Fibroblast of upper back skin (primary cell): Measurements from ENCODE around the gene COL26A1.
"Not testable (repeated sequence)": the region's sequence is repeated elsewhere in the genome, so short reads cannot be mapped to it uniquely, and the experiment has no call there.

ENCODE experiments used
- DNase-seq: peaks from one replicate; pipeline ENCODE4 v3.0.0-alpha.2; 2013

COL26A1 gene

GRCh38 chr7:101453617-101454016 lies 90.9 kb downstream of the COL26A1 start:
- DNase-seq, result peak; percentile 29

GRCh38 chr7:101457001-101457750 lies 94.5 kb downstream of the COL26A1 start:
- no peak for DNase-seq

GRCh38 chr7:101465131-101465530 lies 102.5 kb downstream of the COL26A1 start:
- no peak for DNase-seq

- no peak for DNase-seq
Measured at GRCh38 chr7:101465576-101466196, 103.0 kb downstream of the COL26A1 start.

- no peak for DNase-seq
Measured at GRCh38 chr7:101466871-101467270, 104.2 kb downstream of the COL26A1 start.

GRCh38 chr7:101468546-101469275 lies 106.0 kb downstream of the COL26A1 start:
- no peak for DNase-seq

- no peak for DNase-seq
Measured at GRCh38 chr7:101470668-101471487, 108.2 kb downstream of the COL26A1 start.

GRCh38 chr7:101474178-101474577 lies 111.5 kb downstream of the COL26A1 start:
- no peak for DNase-seq

- DNase-seq, result not testable (repeated sequence)
Measured at GRCh38 chr7:101475691-101476090, 113.0 kb downstream of the COL26A1 start.

GRCh38 chr7:101479217-101479616 lies 116.5 kb downstream of the COL26A1 start:
- DNase-seq, result no peak

GRCh38 chr7:101486056-101486432 lies 123.4 kb downstream of the COL26A1 start:
- not testable (repeated sequence) for DNase-seq

GRCh38 chr7:101486433-101487104 lies 123.9 kb downstream of the COL26A1 start:
- DNase-seq, result peak; percentile 51

GRCh38 chr7:101487105-101487458 lies 124.4 kb downstream of the COL26A1 start:
- no peak for DNase-seq

GRCh38 chr7:101487753-101488152 lies 125.1 kb downstream of the COL26A1 start:
- no peak for DNase-seq

- no peak for DNase-seq
Measured at GRCh38 chr7:101488826-101489572, 126.3 kb downstream of the COL26A1 start.

- not testable (repeated sequence) for DNase-seq
Measured at GRCh38 chr7:101490439-101490838, 127.8 kb downstream of the COL26A1 start.

GRCh38 chr7:101491442-101491841 lies 128.8 kb downstream of the COL26A1 start:
- not testable (repeated sequence) for DNase-seq

- no peak for DNase-seq
Measured at GRCh38 chr7:101494602-101495329, 132.1 kb downstream of the COL26A1 start.

- no peak for DNase-seq
Measured at GRCh38 chr7:101496017-101496416, 133.3 kb downstream of the COL26A1 start.

GRCh38 chr7:101501351-101501750 lies 138.7 kb downstream of the COL26A1 start:
- DNase-seq, result no peak
